GM18502 (cell line): ENCODE measurements around the gene CDCP2.
"Not testable (repeated sequence)": the region's sequence is repeated elsewhere in the genome, so short reads cannot be mapped to it uniquely, and the experiment has no call there.

Experiments
- ATAC-seq: cut with Tn5 transposase; IDR thresholded peaks from one replicate; pipeline ENCODE4 v1.9.1; 2021; ENCODE audit warnings: mild to moderate bottlenecking; ENCODE audit not compliant: unreplicated experiment, poor library complexity

CDCP2 gene

DNA sequence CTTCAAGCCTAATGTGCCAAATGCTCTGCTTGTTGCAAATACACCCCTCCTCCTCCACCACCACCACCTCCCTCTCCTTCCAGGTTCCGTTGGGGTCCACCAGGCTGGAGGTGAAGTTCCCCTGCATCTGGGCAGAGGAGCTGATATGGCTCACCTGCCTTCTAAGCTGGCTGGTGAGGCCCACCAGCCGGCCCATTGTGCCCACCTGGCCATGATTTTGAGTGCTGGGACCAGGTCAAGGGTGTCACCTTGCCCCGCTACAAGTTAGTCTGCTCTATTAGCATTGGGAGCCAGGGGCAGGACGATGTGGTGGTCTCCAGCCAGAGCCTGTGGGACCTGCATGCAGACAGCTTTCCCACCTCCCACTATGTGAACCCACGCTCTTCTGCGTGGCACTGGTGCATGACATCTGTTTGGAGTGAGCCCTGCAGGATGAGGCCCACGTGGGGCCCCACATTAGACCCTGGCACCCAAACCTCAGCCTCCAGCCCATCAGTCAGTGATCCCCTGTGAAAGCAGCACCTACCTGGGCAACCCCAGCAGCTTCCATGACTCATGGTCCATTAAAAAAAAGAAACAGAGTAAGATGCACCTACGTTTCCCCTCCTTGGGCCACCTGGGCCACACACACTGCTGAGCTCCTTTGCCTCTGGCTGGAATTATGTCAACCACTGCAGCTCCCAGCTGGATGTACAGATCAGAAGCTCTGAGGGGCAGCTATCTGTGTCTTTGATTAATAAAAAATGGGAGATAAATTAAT lies 15.6 kb upstream of the CDCP2 start:
- ATAC-seq: no peak

DNA sequence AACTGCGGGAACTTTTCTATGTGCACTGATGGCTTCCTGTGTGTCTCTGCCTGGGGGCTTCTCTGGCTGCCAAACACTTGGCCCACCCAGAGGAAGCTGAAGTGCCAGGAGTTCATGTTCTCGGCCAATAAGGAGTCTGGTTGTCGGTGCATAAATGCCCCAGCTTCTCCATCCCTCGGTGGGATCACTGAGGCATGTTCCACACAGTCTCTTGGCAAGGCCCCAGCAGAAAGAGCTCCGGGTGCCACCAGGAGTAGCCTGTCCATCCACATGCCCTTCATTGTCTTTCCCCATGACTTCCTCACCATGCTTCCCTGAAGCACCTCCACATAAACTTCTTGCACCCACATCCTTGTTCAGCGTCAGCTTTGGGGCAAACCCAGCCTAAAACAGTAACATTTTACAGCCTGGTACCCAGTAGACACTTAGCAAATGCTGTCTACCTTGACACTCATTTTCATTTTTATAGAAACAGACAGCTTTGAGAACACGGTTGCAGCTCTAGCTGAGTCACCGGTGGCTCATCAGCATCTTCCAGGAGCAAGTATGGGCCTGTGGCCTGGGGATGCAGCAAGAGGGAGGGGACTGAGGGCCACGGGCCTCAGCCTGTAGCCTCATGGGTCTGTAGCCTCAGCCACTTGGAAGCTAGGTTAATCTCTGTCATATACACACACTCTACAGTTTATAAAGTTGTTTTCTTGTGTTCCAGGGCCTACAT lies 14.8 kb upstream of the CDCP2 start:
- no peak for ATAC-seq

DNA sequence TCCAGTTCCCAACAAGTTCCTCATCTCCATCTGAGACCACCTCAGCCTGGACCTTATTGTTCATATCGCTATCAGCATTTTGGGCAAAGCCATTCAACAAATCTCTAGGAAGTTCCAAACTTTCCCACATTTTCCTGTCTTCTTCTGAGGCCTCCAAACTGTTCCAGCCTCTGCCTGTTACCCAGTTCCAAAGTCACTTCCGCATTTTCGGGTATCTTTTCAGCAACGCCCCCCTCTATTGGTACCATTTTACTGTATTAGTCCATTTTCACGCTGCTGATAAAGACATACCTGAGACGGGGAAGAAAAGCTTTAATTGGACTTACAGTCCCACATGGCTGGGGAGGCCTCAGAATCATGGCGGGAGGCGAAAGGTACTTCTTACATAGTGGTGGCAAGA lies 13.6 kb upstream of the CDCP2 start:
- not testable (repeated sequence) for ATAC-seq

DNA sequence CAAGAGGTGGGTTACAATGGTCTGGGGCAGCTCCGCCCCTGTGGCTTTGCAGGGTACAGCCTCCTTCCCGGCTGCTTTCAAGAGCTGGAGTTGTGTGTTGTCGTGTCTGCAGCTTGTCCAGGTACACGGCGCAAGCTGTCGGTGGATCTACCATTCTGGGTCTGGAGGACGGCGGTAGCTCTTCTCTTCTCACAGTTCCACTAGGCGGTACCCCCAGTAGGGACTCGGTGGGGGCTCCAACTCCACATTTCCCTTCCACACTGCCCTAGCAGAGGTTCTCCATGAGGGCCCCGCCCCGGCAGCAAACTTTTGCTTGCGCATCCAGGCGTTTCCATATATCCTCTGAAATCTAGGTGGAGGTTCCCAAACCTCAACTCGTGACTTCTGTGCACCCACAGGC lies 12.3 kb upstream of the CDCP2 start:
- no peak for ATAC-seq

DNA sequence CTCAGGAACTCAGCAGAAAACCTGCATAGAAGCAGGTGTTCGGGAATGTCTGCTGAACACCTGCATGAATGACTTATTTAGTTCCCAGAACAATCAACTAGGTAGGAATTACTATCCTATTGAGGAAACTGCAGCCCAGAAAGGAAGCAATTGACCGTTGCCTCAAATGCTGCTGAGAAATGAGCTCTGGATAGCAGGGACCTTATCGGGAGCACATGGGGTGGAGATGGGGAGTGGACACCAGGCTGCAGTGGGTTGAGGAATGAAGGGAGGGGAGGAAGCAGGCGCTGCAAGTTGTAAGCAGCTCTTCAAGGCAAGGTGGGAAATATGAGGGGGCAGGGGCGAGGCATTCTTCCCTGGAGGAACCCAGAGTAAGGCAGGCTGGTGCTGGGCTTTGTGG lies 10.8 kb upstream of the CDCP2 start:
- ATAC-seq: no peak

DNA sequence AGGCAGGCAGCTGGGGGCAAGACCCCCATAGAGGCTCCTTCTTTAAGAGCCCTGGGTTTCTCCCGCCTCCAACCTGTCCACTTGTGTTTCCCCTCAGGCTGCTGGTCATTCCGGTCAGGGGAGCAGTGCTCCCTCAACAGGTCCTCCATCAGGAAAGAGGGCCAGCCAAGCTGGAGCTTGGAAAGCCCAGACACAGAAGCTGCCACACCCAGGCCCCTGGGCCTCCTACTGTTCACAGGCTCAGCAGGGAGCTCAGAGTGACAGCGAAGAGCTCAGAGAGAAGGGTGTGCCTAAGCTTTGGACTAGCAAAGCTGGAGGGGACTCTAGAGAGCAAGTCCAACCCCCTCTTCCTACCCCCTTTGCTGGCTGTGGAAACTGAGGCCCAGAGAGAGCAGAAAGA lies 10.3 kb upstream of the CDCP2 start:
- no peak for ATAC-seq

DNA sequence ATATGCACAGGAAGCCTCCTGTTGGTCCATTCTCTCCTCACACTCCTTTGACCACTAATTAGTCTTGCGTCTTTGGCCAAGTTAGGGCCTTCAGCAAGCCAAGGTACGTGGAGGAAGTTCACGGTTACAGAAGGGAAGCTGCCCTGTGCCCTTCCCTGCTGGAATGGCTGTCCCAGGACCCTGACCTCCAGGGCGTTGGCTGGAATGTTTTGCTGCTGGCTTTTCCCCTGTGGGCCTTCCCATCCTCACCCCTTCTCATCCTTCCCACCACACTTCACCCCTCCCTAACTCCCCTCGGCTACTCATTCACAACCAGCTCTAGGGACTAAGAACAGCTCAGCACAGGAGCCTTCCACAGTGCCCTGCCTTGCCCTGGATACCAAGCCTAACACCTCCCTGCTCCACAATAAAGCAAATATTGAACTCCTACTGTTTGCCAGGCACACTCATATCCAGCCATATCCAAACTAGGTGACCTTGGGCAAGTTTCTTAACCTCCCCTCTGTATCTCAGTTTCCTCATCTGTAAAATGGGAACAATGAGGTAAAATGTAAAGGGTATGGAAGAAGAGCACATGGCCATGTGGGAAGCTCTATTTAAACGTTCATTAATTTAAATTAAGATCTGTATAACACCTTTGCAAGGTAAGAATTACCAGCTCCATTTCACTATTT lies 8.8 kb upstream of the CDCP2 start:
- ATAC-seq: no peak

DNA sequence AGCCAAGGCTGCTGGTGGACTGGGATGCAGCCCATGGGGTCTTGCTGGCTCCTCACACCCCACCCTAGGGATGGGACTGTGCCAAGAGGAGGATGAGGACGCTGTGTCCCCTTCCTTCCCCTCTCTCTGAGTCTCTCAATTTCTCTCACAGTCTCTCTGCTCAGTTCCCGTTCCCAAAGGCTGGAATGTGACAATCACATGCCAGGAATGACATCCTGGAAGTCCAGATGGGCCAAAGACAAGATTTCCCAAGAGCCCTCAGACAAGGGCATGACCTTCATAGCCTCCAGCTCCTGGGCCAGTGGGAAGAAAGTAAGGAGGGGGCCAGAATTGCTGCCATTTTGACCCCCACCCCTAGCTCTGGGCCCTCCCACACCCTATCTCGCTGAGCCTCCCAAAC lies 7.6 kb upstream of the CDCP2 start:
- ATAC-seq: no peak

DNA sequence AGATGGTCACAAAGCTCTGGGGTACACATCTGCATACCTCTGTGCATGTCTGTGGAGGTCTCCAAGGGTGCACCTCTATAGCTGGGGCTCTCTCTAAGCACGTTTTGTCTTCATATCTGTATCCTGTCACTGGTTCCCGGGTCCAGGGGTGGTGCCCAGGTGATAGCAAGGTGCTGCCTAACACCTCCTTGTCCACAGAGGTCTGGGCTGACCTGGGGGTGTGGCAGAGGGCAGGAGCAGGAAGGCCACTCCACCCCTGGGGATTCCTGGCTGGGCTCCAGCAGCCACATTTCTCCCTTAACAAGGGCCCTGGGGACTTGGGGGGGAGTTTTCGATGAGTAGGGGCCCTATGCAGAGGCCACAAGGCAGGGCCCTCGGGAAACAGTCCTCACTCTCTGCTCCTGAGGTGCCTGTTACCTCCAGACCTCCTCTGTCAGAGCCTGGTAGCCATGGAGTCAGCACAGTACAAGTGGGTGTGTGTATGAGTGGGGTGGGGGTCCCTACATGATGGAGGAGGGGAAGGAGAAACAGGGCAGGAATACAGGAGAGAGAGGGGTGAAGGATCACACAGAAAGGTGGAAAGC lies 7.0 kb upstream of the CDCP2 start:
- ATAC-seq: no peak

DNA sequence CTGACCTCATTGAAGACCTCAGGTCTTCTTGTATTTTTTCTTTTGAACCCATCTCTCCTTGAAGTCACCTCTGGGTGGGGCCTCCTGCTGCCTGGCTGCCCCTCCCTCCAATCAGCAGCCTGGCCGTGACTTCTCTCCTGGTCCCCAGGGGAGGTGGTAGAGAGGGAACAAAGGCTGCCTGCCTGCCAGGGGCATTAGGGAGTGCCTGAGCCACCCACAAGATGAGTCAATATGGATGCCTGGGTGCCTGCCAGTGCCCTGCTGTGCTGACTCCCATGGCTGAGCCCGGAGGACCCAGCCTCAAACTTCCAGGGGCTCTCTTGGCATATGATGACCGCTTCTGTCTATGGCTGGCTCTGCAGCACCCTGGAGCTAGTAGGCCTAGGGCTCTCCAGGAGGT lies 5.3 kb upstream of the CDCP2 start:
- ATAC-seq: no peak

DNA sequence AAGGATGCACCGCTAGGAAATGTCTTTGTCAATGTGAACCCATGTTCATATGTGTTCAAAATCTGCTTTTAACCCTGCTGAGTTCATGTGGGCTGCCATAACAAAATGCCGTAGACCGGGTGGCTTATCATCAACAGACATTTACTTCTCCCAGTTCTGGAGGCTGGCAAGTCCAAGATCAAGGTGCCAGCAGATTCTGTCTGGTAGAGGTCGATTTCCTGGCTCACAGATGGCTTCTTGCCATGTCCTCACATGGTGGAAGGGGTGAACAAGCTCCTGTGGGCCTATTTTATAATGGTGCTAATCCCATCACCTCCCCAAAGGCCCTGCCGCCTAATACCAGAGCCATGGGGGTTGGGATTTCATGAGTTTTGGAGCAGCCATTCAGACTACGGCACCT lies 4.6 kb upstream of the CDCP2 start:
- ATAC-seq: no peak

DNA sequence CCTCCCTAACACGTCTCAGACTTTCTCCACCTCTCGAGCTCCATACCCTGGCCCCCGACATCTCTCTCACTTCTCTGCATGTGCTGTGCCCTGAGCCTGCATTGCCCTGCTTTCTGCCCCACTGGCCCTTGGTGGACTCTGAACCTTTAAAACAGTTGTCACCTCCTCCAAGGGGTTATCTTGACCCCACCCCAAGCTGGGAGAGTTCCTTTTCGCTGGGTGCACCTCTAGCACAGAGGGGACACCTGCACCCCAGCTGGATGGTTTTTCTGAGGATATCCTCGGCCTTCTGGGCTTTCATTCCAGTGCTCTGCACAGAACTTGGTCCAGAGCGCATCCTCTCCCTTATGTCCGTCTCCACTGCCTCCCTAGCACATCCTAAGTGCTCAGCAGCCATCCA lies 4.2 kb upstream of the CDCP2 start:
- ATAC-seq: no peak

DNA sequence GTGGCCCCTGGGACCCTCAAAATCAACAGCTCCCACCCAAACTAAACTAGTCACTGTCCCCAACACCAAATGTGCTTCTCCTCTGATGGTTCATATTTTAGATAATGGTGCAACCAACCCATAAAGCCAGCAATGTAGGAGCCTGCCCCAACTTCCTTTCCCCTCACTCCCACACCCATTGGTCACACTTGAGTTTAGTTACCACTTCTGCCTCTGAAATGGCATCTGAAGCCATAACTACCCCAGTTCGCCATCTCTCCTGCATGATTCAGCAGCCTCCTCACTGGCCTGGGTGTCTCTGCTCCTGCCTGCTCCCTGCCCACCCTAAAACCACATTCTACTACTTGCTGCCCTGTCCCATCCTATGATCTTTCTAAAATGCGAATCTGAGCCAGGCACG lies 3.4 kb upstream of the CDCP2 start:
- no peak for ATAC-seq

DNA sequence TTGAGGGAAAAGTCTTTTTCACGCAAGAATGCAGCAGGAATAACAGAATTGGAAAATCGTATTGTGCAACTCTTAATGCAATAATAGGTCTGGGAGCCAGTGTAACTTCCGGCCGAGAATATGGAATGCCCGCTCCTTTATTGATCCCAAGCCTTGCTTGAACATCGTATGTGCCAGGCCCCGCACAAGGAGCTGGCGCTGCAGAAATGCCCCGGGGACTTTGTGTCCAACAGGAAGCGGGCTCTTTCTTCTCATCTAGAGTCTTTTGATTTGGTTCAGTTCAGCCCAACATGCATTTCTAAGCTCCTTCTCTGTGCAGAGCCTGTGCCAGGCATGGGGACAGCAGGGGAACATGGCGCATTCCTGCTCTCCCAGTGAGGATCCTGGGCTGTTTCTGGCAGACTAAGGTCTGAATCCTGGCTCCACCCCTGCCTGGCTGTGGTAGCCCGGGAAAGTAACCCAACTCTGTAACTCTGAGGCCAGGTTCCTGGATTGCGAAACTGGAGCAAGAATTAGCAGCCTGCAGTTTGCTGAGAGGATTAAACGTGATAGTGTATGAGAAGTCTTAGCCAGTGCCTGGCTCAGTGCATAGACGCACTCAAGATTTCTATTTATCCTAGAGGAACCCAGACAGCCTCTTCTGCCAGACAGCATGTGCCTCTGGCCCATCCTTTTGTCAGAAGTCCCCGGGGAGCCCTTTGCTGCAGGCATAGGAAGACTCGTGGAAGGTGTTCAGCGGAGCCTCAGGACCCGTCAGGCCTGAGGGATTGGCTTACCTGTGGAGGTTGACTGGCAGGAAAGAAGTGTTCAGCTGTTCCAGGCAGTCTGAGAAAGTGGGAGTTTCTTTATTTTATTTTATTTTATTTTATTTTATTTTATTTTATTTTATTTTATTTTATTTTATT lies 987 bp upstream of the CDCP2 start:
- ATAC-seq: no peak

DNA sequence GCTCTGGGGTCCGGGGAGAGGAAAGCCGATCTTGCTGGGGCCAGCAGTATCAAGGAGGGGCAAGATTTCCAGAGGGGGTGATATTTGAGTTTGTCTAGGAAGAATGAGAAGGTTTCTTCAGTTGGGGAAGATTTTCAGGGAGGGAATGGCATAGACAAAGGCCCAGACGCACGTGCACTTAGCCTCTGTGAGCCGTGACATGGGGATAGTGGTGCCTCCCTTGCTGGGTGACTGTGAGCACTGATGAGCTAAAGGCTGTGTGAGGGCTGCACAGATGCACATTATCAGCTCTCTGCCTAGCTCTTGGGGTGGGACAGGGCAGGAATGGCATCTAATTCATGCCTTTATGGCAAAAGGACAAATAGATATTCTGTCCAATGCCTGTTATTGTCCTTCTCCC lies 1.8 kb downstream of the CDCP2 start:
- no peak for ATAC-seq

DNA sequence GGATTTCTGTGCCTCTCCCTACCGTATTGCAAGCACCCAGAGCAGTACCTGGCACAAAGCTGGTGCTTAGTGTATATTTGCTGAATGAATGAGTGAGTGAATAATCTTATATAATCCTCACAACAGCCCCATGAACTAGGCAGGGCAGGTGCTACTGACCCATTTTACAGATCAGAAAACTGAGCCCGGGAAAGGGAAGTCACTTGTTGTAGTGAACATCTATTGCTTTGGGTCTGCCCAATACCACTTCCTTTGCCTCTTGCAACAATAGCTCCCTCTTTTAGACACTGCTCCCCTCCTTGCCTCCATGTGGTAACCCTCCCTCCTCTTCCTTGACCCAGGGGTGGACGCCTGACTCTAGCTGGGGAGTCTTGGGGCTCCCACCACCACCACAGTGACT lies 3.1 kb downstream of the CDCP2 start:
- ATAC-seq: no peak

DNA sequence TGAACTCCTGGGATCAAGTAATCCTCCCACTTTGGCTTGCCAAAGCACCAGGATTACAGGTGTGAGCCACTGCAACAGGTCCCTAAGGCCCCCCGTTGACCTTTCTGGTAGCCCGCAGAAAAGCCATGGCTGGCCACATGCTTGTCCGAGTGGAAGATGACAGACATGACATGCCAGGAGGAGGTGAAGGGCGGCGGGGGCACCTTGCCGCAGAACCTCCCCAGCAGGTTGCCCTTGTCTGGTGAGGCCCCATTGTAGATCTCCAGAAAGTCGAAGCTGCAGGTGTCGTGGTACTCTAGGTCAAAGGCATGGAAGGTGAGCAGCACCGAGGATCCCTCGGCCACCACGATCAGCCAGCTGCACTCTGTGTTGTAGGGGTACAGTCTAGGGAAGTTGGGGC lies 8.4 kb downstream of the CDCP2 start:
- ATAC-seq: no peak

DNA sequence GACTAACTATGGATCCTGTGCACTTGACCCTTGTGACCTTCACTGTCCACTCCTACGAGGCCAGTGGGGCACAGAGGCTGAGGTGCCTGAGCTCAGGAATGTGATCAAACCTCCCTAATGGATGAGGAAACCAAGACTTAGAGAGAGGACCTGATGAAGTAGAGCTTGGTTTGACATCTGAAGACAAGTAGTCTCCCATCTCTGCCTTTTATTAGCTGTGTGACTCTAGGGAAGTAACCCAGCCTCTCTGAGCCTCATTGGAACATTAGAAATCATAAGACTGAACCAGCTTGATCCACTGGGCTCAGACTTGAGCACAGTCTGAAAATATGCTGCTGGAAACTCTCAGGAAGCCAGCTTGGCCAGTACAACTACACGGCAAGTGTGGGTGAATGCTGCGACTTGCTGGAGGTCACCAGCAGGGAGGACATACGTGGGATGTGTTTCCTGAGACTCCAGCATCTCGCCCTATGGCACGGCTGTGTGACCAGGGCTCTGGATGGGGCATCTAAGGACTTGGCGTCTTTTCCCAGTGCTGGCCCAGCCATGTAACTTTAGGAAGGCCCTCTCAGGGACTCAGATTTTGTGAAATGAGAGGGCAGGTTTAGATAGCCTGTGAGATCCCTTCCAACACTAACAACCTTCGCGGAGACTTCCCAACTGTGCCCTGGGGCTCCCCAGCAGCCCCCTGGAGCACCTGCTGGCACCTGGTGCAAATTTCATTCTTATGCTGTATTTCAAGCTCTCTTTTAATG lies 10.5 kb downstream of the CDCP2 start:
- no peak for ATAC-seq

DNA sequence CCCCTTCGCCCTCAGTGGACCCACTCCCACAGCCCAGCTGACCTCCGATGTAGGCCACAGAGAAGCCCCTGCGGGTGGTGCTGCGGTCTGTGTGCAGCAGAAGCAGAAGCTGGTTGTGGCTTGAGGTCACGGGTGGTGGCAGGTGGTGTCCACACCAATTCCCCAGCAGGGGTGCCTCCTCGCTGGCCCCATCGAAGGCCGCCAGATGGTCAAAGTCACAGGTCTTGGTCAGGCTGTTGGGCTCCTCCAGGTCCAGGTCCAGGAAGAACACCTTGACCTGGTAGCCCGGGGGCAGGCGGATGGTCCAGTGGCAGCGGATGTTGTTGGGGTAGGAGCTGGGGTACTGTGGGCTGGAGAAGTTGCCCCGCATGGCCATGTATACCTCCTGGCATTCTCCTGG lies 13.1 kb downstream of the CDCP2 start:
- ATAC-seq: no peak

DNA sequence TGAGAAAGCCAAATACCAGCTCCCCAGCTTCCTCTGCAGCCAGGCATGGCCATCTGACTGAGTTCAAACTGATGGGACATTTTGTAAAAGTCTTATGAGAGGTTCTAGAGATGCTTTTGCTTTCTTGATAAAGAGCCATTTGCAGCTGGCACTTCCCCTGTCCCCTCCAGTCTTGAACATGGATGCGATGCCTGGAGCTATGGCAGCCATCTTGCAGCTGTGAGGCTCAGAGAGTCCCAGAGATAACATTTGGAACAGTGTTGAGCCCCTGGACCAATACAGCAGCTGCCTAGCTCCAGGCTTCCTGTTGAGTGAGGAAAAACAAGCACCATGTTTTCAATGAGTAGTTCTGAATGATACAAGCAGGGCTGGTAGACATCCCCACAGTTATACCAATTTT lies 13.8 kb downstream of the CDCP2 start:
- ATAC-seq: no peak
